HEK293 (cell line): Measurements from ENCODE around the gene CACNA1G.

ENCODE experiments used
- CTCF ChIA-PET: fragments of 350-600 bp; formaldehyde crosslinking; extraction: SDS; loops from one replicate; lab custom pipeline; 2021; ENCODE audit warnings: antibody characterized with exemption; lab: Yijun Ruan, JAX
- POLR2A ChIA-PET: fragments of 300-600 bp; formaldehyde crosslinking; extraction: SDS; loops from one replicate; lab custom pipeline; 2020; ENCODE audit warnings: antibody characterized with exemption, inconsistent platforms; lab: Yijun Ruan, JAX
- H3K27ac ChIP-seq: fragments of 200-500 bp; sonication (Bioruptor generic); 2 replicates; pipeline ENCODE4 v1.5.1; 2014; ENCODE audit warnings: low read depth, low read length, control low read depth, inconsistent platforms; ENCODE audit errors: extremely low read depth
- H3K36me3 ChIP-seq, 2 experiments: fragments of 200-500 bp in 1 of 2; sonication (Bioruptor generic) in 1 of 2; 1 replicate in 1 of 2; 2 replicates in 1 of 2; pipeline ENCODE4 v1.5.1; 2014 to 2017; ENCODE audit warnings: inconsistent platforms in 2 of 2, low read length in 2 of 2; ENCODE audit not compliant: control insufficient read depth in 2 of 2, insufficient read depth in 1 of 2
- H3K4me1 ChIP-seq: fragments of 200-500 bp; sonication (Bioruptor generic); 2 replicates; pipeline ENCODE4 v1.5.1; 2014; ENCODE audit warnings: mild to moderate bottlenecking, low read length, inconsistent platforms; ENCODE audit not compliant: control insufficient read depth, insufficient read depth
- H3K4me3 ChIP-seq: 2 replicates; pipeline ENCODE4 v1.5.1; 2011; ENCODE audit warnings: low read depth, mild to moderate bottlenecking, control low read depth, low read length, moderate library complexity
- H3K9me3 ChIP-seq: fragments of 200-500 bp; sonication (Bioruptor generic); 2 replicates; pipeline ENCODE4 v1.5.1; 2014; ENCODE audit warnings: low read depth, low read length, inconsistent platforms; ENCODE audit not compliant: control insufficient read depth, insufficient read depth
- EGR2 ChIP-seq: fragments of 450-650 bp; formaldehyde crosslinking; IDR thresholded peaks from 2 replicates; pipeline ENCODE4 v1.5.1; 2016; ENCODE audit warnings: low read depth, missing biosample characterization, missing genetic modification characterization
- MYNN ChIP-seq: fragments of 450-650 bp; formaldehyde crosslinking; IDR thresholded peaks from 2 replicates; pipeline ENCODE4 v1.5.1; 2016; ENCODE audit warnings: missing biosample characterization, missing genetic modification characterization, borderline replicate concordance
- MZF1 ChIP-seq: fragments of 450-650 bp; formaldehyde crosslinking; IDR thresholded peaks from 2 replicates; pipeline ENCODE4 v1.5.1; 2017; ENCODE audit warnings: missing biosample characterization, missing genetic modification characterization, borderline replicate concordance
- PBX3 ChIP-seq: sonication (generic); formaldehyde crosslinking; IDR thresholded peaks from 2 replicates; pipeline ENCODE4 v1.8.1; 2022; ENCODE audit warnings: mild to moderate bottlenecking, moderate library complexity, missing genetic modification reagents
- YY1 ChIP-seq: fragments of 450-650 bp; formaldehyde crosslinking; IDR thresholded peaks from 2 replicates; pipeline ENCODE4 v1.5.1; 2018; ENCODE audit warnings: missing biosample characterization, missing genetic modification characterization
- ZBTB11 ChIP-seq: fragments of 450-650 bp; formaldehyde crosslinking; conservative IDR thresholded peaks from 2 replicates; pipeline ENCODE4 v1.5.1; 2016; ENCODE audit warnings: low read depth, missing biosample characterization, missing genetic modification characterization
- ZBTB17 ChIP-seq: fragments of 450-650 bp; formaldehyde crosslinking; IDR thresholded peaks from 2 replicates; pipeline ENCODE4 v1.5.1; 2016; ENCODE audit warnings: missing biosample characterization, missing genetic modification characterization
- ZBTB20 ChIP-seq: fragments of 450-650 bp; formaldehyde crosslinking; IDR thresholded peaks from 2 replicates; pipeline ENCODE4 v1.5.1; 2016; ENCODE audit warnings: missing biosample characterization, missing genetic modification characterization
- ZFHX2 ChIP-seq: fragments of 450-650 bp; formaldehyde crosslinking; conservative IDR thresholded peaks from 2 replicates; pipeline ENCODE4 v1.5.1; 2016; ENCODE audit warnings: missing biosample characterization, missing genetic modification characterization
- ZIC2 ChIP-seq: fragments of 450-650 bp; formaldehyde crosslinking; IDR thresholded peaks from 2 replicates; pipeline ENCODE4 v1.5.1; 2016; ENCODE audit warnings: missing biosample characterization, missing genetic modification characterization
- ZNF10 ChIP-seq: fragments of 450-650 bp; formaldehyde crosslinking; IDR thresholded peaks from 2 replicates; pipeline ENCODE4 v1.5.1; 2017; ENCODE audit warnings: missing biosample characterization, missing genetic modification characterization
- ZNF169 ChIP-seq: fragments of 450-650 bp; formaldehyde crosslinking; IDR thresholded peaks from 2 replicates; pipeline ENCODE4 v1.5.1; 2016; ENCODE audit warnings: missing biosample characterization, missing genetic modification characterization
- ZNF449 ChIP-seq: fragments of 450-650 bp; formaldehyde crosslinking; IDR thresholded peaks from 2 replicates; pipeline ENCODE4 v1.5.1; 2017; ENCODE audit warnings: missing biosample characterization, mild to moderate bottlenecking, missing genetic modification characterization, moderate library complexity
- ZNF521 ChIP-seq: fragments of 450-650 bp; formaldehyde crosslinking; IDR thresholded peaks from 2 replicates; pipeline ENCODE4 v1.5.1; 2017; ENCODE audit warnings: missing biosample characterization, mild to moderate bottlenecking, missing genetic modification characterization
- ZNF610 ChIP-seq: fragments of 450-650 bp; formaldehyde crosslinking; IDR thresholded peaks from 2 replicates; pipeline ENCODE4 v1.5.1; 2016; ENCODE audit warnings: missing biosample characterization, missing genetic modification characterization, borderline replicate concordance
- ZNF621 ChIP-seq: fragments of 450-650 bp; formaldehyde crosslinking; IDR thresholded peaks from 2 replicates; pipeline ENCODE4 v1.5.1; 2017; ENCODE audit warnings: missing biosample characterization, missing genetic modification characterization

CACNA1G gene

GRCh38 chr17:50660042-50660886 lies 99.7 kb downstream of the CACNA1G start:
- Histone ChIP-seq H3K4me3 (no peak overlapping the region), H3K36me3 (no peaks in the 10 kb centered on the region), H3K9me3 (no peaks in the 10 kb centered on the region), H3K27ac (no peak overlapping the region), H3K4me1 (no peaks in the 10 kb centered on the region; the same call in 1 of the 2 replicates)
- TF ChIP-seq ZFHX2 (peak; percentile 56; the same call in 1 of the 2 replicates), ZBTB20 (0 out of 2 replicates have a peak, but pooled peaks have one; percentile 31), ZNF169 (no peak), EGR2 (tag by site-specific recombination) (peak; percentile 61; the same call in 1 of the 2 replicates), ZIC2 (tag by site-specific recombination) (no peak)
- ChIA-PET CTCF (interaction anchor here (0.8 to 3.4 kb wide), 4 partner anchors 32 to 110 kb away, joined by 3 to 13 read pairs (median 6); no protein-coding TSS in a partner anchor), POLR2A (no interaction called here)

- no peaks in the 10 kb centered on the region for H3K9me3 ChIP-seq
- no peak overlapping the region for H3K4me3 ChIP-seq
- CTCF ChIA-PET = interaction anchor here (0.8 to 3.4 kb wide), 4 partner anchors 30 to 110 kb away, joined by 3 to 13 read pairs (median 5); no protein-coding TSS in a partner anchor
- no peaks in the 10 kb centered on the region for H3K36me3 ChIP-seq
- no peak overlapping the region for H3K27ac ChIP-seq
- TF ChIP-seq ZNF10 (tag by site-specific recombination) = no peak
- TF ChIP-seq ZBTB11 (tag by site-specific recombination) = no peak
- TF ChIP-seq, all 188 proteins: peak for 0
- POLR2A ChIA-PET = interaction anchor here (0.7 to 1.3 kb wide), 2 partner anchors 9 to 13 kb away, joined by 3 to 4 read pairs; no protein-coding TSS in a partner anchor
- H3K4me1 ChIP-seq = no peaks in the 10 kb centered on the region; the same call in 1 of the 2 replicates
These were observed 100.4 kb downstream of the CACNA1G start for GRCh38 chr17:50660887-50661345.

GRCh38 chr17:50661348-50661747 lies 100.8 kb downstream of the CACNA1G start:
- TF ChIP-seq ZNF610 (tag by site-specific recombination) = no peak
- TF ChIP-seq ZNF521 = no peak
- no peak for TF ChIP-seq MZF1 (tag by site-specific recombination)
- no peak for TF ChIP-seq ZNF621 (tag by site-specific recombination)
- TF ChIP-seq MYNN = no peak
- no peak for TF ChIP-seq ZNF449 (tag by site-specific recombination)
- no peak for TF ChIP-seq YY1
- no peak for TF ChIP-seq PBX3 (CRISPR knock-in tag)
- TF ChIP-seq ZBTB17 (tag by site-specific recombination) = no peak
- TF ChIP-seq, all 188 proteins: peak for 0
- Histone ChIP-seq H3K36me3 (no peaks in the 10 kb centered on the region), H3K4me1 (no peaks in the 10 kb centered on the region; the same call in 1 of the 2 replicates), H3K4me3 (no peak overlapping the region), H3K27ac (no peak overlapping the region), H3K9me3 (no peaks in the 10 kb centered on the region)
- ChIA-PET POLR2A (interaction anchor here (0.7 to 1.3 kb wide), 3 partner anchors 8 to 13 kb away, joined by 3 to 4 read pairs (median 4); no protein-coding TSS in a partner anchor), CTCF (interaction anchor here (0.5 to 3.4 kb wide), 6 partner anchors 30 to 111 kb away, joined by 3 to 13 read pairs (median 5); no protein-coding TSS in a partner anchor)
